OCI-LY1 (cell line): ENCODE measurements around the gene PCLO.

Source experiments
- H2AFZ ChIP-seq: fragments of 200-600 bp; sonication (generic), shearing (Covaris generic); 2 replicates; pipeline ENCODE4 v1.6.0; 2014; ENCODE audit warnings: antibody characterized with exemption, mild to moderate bottlenecking, low read length
- H3F3A ChIP-seq: fragments of 200-600 bp; sonication (generic), shearing (Covaris generic); 2 replicates; pipeline ENCODE4 v1.6.0; 2014; ENCODE audit warnings: mild to moderate bottlenecking, antibody characterized with exemption, low read length, moderate library complexity; ENCODE audit not compliant: insufficient read depth
- H3K27ac ChIP-seq: fragments of 200-600 bp; sonication (generic); 2 replicates; pipeline ENCODE4 v1.5.1; 2014; ENCODE audit warnings: low read length, mixed run types, mild to moderate bottlenecking, low read depth; ENCODE audit not compliant: poor library complexity, severe bottlenecking
- H3K27me3 ChIP-seq: fragments of 200-600 bp; sonication (generic); 2 replicates; pipeline ENCODE4 v1.6.0; 2014; ENCODE audit warnings: antibody characterized with exemption, mild to moderate bottlenecking, low read length, moderate library complexity; ENCODE audit not compliant: insufficient read depth
- H3K36me3 ChIP-seq: fragments of 200-600 bp; sonication (generic); 2 replicates; pipeline ENCODE4 v1.6.1; 2014; ENCODE audit warnings: mild to moderate bottlenecking, antibody characterized with exemption, low read length, moderate library complexity, mixed read lengths; ENCODE audit not compliant: insufficient read depth
- H3K4me1 ChIP-seq: fragments of 200-600 bp; sonication (generic); 2 replicates; pipeline ENCODE4 v1.5.1; 2014; ENCODE audit warnings: mild to moderate bottlenecking, low read length, moderate library complexity; ENCODE audit not compliant: insufficient read depth, severe bottlenecking
- H3K4me2 ChIP-seq: fragments of 200-600 bp; sonication (generic), shearing (Covaris generic); 2 replicates; pipeline ENCODE4 v1.6.1; 2014; ENCODE audit warnings: low read length
- H3K4me3 ChIP-seq: fragments of 200-600 bp; sonication (generic); 2 replicates; pipeline ENCODE4 v1.5.1; 2014; ENCODE audit warnings: low read length, low read depth, mild to moderate bottlenecking, mixed read lengths; ENCODE audit not compliant: poor library complexity, severe bottlenecking
- H3K79me2 ChIP-seq: fragments of 200-600 bp; shearing (Covaris generic); 2 replicates; pipeline ENCODE4 v1.6.1; 2016; ENCODE audit warnings: mixed run types, low read length, mixed read lengths; ENCODE audit not compliant: insufficient read depth
- H3K9ac ChIP-seq: fragments of 200-600 bp; sonication (generic), shearing (Covaris generic); 2 replicates; pipeline ENCODE4 v1.6.1; 2014; ENCODE audit warnings: mild to moderate bottlenecking, low read length, mixed read lengths
- H3K9me2 ChIP-seq: fragments of 200-600 bp; sonication (generic), shearing (Covaris generic); 2 replicates; pipeline ENCODE4 v1.6.1; 2014; ENCODE audit warnings: low read depth, mild to moderate bottlenecking, low read length, mixed read lengths
- H3K9me3 ChIP-seq: fragments of 200-600 bp; shearing (Covaris generic); 2 replicates; pipeline ENCODE4 v1.6.1; 2014; ENCODE audit warnings: low read length, mixed read lengths
- H4K20me1 ChIP-seq: fragments of 200-600 bp; sonication (generic), shearing (Covaris generic); 2 replicates; pipeline ENCODE4 v1.6.0; 2016; ENCODE audit warnings: mild to moderate bottlenecking, low read length; ENCODE audit not compliant: insufficient read depth
- CTCF ChIP-seq: fragments of 200-600 bp; sonication (generic), shearing (Covaris generic); IDR thresholded peaks from 2 replicates; pipeline ENCODE4 v1.5.1; 2017; ENCODE audit warnings: mild to moderate bottlenecking, antibody characterized with exemption, low read length, moderate library complexity, mixed read lengths
- EZH2 ChIP-seq: fragments of 200-600 bp; sonication (generic), shearing (Covaris generic); IDR thresholded peaks from 2 replicates; pipeline ENCODE4 v1.8.0; 2017; ENCODE audit warnings: borderline replicate concordance, mixed run types, mild to moderate bottlenecking, antibody characterized with exemption, low read length, moderate library complexity, mixed read lengths

PCLO gene

GRCh38 chr7:82762880-82763279 is 399.8 kb downstream of the PCLO start:
- Histone ChIP-seq H3K4me2 (no peak overlapping the region), H3K9ac (no peak overlapping the region), H2AFZ (no peak overlapping the region), H3K36me3 (no peaks in the 10 kb centered on the region), H3K9me2 (no peaks in the 10 kb centered on the region), H4K20me1 (no peaks in the 10 kb centered on the region), H3F3A (no peaks in the 10 kb centered on the region), H3K27me3 (no peaks in the 10 kb centered on the region), H3K9me3 (no peaks in the 10 kb centered on the region), H3K4me3 (no peak overlapping the region), H3K79me2 (no peaks in the 10 kb centered on the region), H3K4me1 (no peaks in the 10 kb centered on the region), H3K27ac (no peak overlapping the region)
- TF ChIP-seq EZH2: no peak
- TF ChIP-seq CTCF: no peak

- no peaks in the 10 kb centered on the region for H3K4me1 ChIP-seq
- TF ChIP-seq EZH2 (no peak), CTCF (no peak)
- no peaks in the 10 kb centered on the region for H3K27me3 ChIP-seq
- no peak overlapping the region for H2AFZ ChIP-seq
- no peaks in the 10 kb centered on the region for H4K20me1 ChIP-seq
- H3K4me2 ChIP-seq: no peak overlapping the region
- H3K4me3 ChIP-seq: no peak overlapping the region
- no peak overlapping the region for H3K9ac ChIP-seq
- H3K36me3 ChIP-seq: no peaks in the 10 kb centered on the region
- no peaks in the 10 kb centered on the region for H3K9me3 ChIP-seq
- H3K79me2 ChIP-seq: no peaks in the 10 kb centered on the region
- no peaks in the 10 kb centered on the region for H3K9me2 ChIP-seq
- no peaks in the 10 kb centered on the region for H3F3A ChIP-seq
- no peak overlapping the region for H3K27ac ChIP-seq
Measured at GRCh38 chr7:82760831-82761230, 401.9 kb downstream of the PCLO start.

GRCh38 chr7:82760074-82760473 is 402.6 kb downstream of the PCLO start:
- no peaks in the 10 kb centered on the region for H3K9me3 ChIP-seq

More at GRCh38 chr7:82760074-82760473, 402.6 kb downstream of the PCLO start:
- Histone ChIP-seq H3K27me3 (no peaks in the 10 kb centered on the region), H3K79me2 (no peaks in the 10 kb centered on the region), H3K4me1 (no peaks in the 10 kb centered on the region), H3F3A (no peaks in the 10 kb centered on the region), H3K9me2 (no peaks in the 10 kb centered on the region), H4K20me1 (no peaks in the 10 kb centered on the region), H3K27ac (no peak overlapping the region), H3K4me2 (no peak overlapping the region), H3K36me3 (no peaks in the 10 kb centered on the region), H2AFZ (no peak overlapping the region), H3K4me3 (no peak overlapping the region), H3K9ac (no peak overlapping the region)
- TF ChIP-seq EZH2 (no peak), CTCF (no peak)
